GM23338 (cell line): Measurements from ENCODE around the gene WDR13. TPM values are rescaled to one million over a fixed set of nuclear protein-coding genes. Genes with fewer than 3 reads are reported as not detected.

ENCODE experiments used
- ATAC-seq: fragments of 200-7000 bp; cut with Tn5 transposase; 3 replicates; pipeline ENCODE4 v1.9.1; 2020
- DNase-seq: peaks from one replicate; pipeline ENCODE4 v3.0.0-alpha.2; 2015; ENCODE audit warnings: low spot score
- H2AFZ ChIP-seq: fragments of 200-600 bp; sonication (generic); 2 replicates; pipeline ENCODE4 v1.8.0; 2016; ENCODE audit warnings: antibody characterized with exemption, mild to moderate bottlenecking, moderate library complexity
- H3F3A ChIP-seq: fragments of 200-600 bp; sonication (generic); replicated peaks from 2 replicates; pipeline ENCODE4 v1.8.0; 2017; ENCODE audit warnings: antibody characterized with exemption, mixed run types, low read depth
- H3K27ac ChIP-seq: fragments of 200-600 bp; sonication (generic); 2 replicates; pipeline ENCODE4 v1.6.1; 2016; ENCODE audit warnings: low read depth
- H3K27me3 ChIP-seq: fragments of 200-600 bp; sonication (generic); 2 replicates; pipeline ENCODE4 v1.8.0; 2016; ENCODE audit warnings: mild to moderate bottlenecking, mixed run types, moderate library complexity; ENCODE audit not compliant: insufficient read depth
- H3K36me3 ChIP-seq: fragments of 200-600 bp; sonication (generic); 2 replicates; pipeline ENCODE4 v1.8.0; 2016; ENCODE audit warnings: mild to moderate bottlenecking; ENCODE audit not compliant: insufficient read depth
- H3K4me1 ChIP-seq: fragments of 200-600 bp; sonication (generic); 2 replicates; pipeline ENCODE4 v1.8.0; 2016; ENCODE audit warnings: mild to moderate bottlenecking, moderate library complexity; ENCODE audit not compliant: insufficient read depth
- H3K4me2 ChIP-seq: fragments of 200-600 bp; sonication (generic); 2 replicates; pipeline ENCODE4 v1.7.1; 2017; ENCODE audit warnings: mixed run types
- H3K4me3 ChIP-seq: fragments of 200-600 bp; sonication (generic); 2 replicates; pipeline ENCODE4 v1.6.1; 2016; ENCODE audit warnings: mixed run types
- H3K79me2 ChIP-seq: fragments of 200-600 bp; sonication (generic); replicated peaks from 2 replicates; pipeline ENCODE4 v1.8.0; 2017; ENCODE audit warnings: mild to moderate bottlenecking; ENCODE audit not compliant: insufficient read depth
- H3K9me2 ChIP-seq: fragments of 200-600 bp; sonication (generic); 2 replicates; pipeline ENCODE4 v1.8.0; 2017; ENCODE audit not compliant: insufficient read depth
- H4K20me1 ChIP-seq: fragments of 200-600 bp; sonication (generic); replicated peaks from 2 replicates; pipeline ENCODE4 v1.8.0; 2017; ENCODE audit warnings: mild to moderate bottlenecking; ENCODE audit not compliant: insufficient read depth
- H3K27ac Mint-ChIP-seq: 2 replicates; pipeline ENCODE4 v1.8.0; 2020; ENCODE audit warnings: inconsistent platforms, mild to moderate bottlenecking, moderate library complexity, mixed read lengths
- H3K27me3 Mint-ChIP-seq: 3 replicates; pipeline ENCODE4 v1.8.0; 2022; ENCODE audit warnings: low read depth, mild to moderate bottlenecking, moderate library complexity, mixed read lengths, inconsistent platforms; ENCODE audit not compliant: insufficient read depth, poor library complexity
- H3K36me3 Mint-ChIP-seq: 3 replicates; pipeline ENCODE4 v1.8.0; 2021; ENCODE audit warnings: low read depth, mild to moderate bottlenecking, inconsistent platforms, moderate library complexity, mixed read lengths
- H3K4me1 Mint-ChIP-seq: 3 replicates; pipeline ENCODE4 v1.8.0; 2020; ENCODE audit warnings: mild to moderate bottlenecking, inconsistent platforms, mixed read lengths
- H3K4me3 Mint-ChIP-seq: 3 replicates; pipeline ENCODE4 v1.8.0; 2021; ENCODE audit warnings: moderate library complexity, mild to moderate bottlenecking, inconsistent platforms, mixed read lengths
- H3K9me3 Mint-ChIP-seq: 3 replicates; pipeline ENCODE4 v1.8.0; 2020; ENCODE audit warnings: moderate library complexity, mild to moderate bottlenecking, inconsistent platforms, mixed read lengths
- CREB1 ChIP-seq: fragments of 250-450 bp; sonication (Bioruptor Pico); IDR thresholded peaks from 2 replicates; pipeline ENCODE4 v1.5.0; 2020; ENCODE audit warnings: low read depth, mild to moderate bottlenecking, moderate library complexity
- EZH2 ChIP-seq: fragments of 200-600 bp; sonication (generic); IDR thresholded peaks from one replicate; pipeline ENCODE4 v1.8.0; 2017; ENCODE audit warnings: antibody characterized with exemption, mild to moderate bottlenecking, low read depth; ENCODE audit not compliant: unreplicated experiment
- EZH2phosphoT487 ChIP-seq: fragments of 200-600 bp; sonication (generic); IDR thresholded peaks from one replicate; pipeline ENCODE4 v1.8.1; 2018; ENCODE audit warnings: antibody characterized with exemption; ENCODE audit not compliant: unreplicated experiment
- JUNB ChIP-seq: IDR thresholded peaks from one replicate; pipeline ENCODE4 v1.6.1; 2016; ENCODE audit warnings: antibody characterized with exemption; ENCODE audit not compliant: unreplicated experiment
- NANOG ChIP-seq: IDR thresholded peaks from 2 replicates; pipeline ENCODE4 v1.6.1; 2016; ENCODE audit warnings: antibody characterized with exemption, borderline replicate concordance
- POLR2AphosphoS5 ChIP-seq: IDR thresholded peaks from 2 replicates; pipeline ENCODE4 v1.6.1; 2016; ENCODE audit warnings: antibody characterized with exemption, low read depth
- STAT1 ChIP-seq: IDR thresholded peaks from one replicate; pipeline ENCODE4 v1.6.1; 2016; ENCODE audit warnings: antibody characterized with exemption; ENCODE audit not compliant: unreplicated experiment
- ZNF114 ChIP-seq: fragments of 250-450 bp; sonication (Bioruptor Pico); IDR thresholded peaks from 2 replicates; pipeline ENCODE4 v1.5.0; 2020; ENCODE audit warnings: mild to moderate bottlenecking, moderate library complexity
- ZNF331 ChIP-seq: fragments of 250-450 bp; sonication (Bioruptor Pico); IDR thresholded peaks from 2 replicates; pipeline ENCODE4 v1.5.0; 2020; ENCODE audit warnings: low read depth, mild to moderate bottlenecking, moderate library complexity
- polyA plus RNA-seq: library from polyadenylated mRNA; unstranded; fragments of >200 nt; fragmentation: Nextera tagmentation; extraction: Ambion mirVana; gene quantifications from 2 replicates; pipeline ENCODE4 v1.2.1, GENCODE V29; 2016
- total RNA-seq: library from RNA; depleted of rRNA; stranded (reverse); fragments of >200 nt; shearing (Covaris generic); gene quantifications from 2 replicates; pipeline ENCODE4 v1.2.3, GENCODE V29; 2014
- TF ChIP-seq, protein P1 (sequence below): IDR thresholded peaks from one replicate; pipeline ENCODE4 v1.6.1; 2018; ENCODE audit warnings: antibody characterized with exemption; ENCODE audit not compliant: unreplicated experiment
- TF ChIP-seq, protein P2 (sequence below): IDR thresholded peaks from 2 replicates; pipeline ENCODE4 v1.6.1; 2016; ENCODE audit warnings: antibody characterized with exemption
- TF ChIP-seq, protein P3 (sequence below), 2 experiments: fragments of 200-600 bp in 1 of 2; sonication (generic) in 1 of 2; conservative IDR thresholded peaks; 2 replicates each; pipeline versions ENCODE4 v1.5.1 to v1.6.1; 2016 to 2017; ENCODE audit warnings: antibody characterized with exemption in 2 of 2, low read depth in 2 of 2, mild to moderate bottlenecking in 2 of 2, moderate library complexity in 1 of 2

The WDR13 gene
- total and polyA plus RNA-seq, 2 experiments from 2014 or later, result 24.2 to 24.9 TPM

DNA sequence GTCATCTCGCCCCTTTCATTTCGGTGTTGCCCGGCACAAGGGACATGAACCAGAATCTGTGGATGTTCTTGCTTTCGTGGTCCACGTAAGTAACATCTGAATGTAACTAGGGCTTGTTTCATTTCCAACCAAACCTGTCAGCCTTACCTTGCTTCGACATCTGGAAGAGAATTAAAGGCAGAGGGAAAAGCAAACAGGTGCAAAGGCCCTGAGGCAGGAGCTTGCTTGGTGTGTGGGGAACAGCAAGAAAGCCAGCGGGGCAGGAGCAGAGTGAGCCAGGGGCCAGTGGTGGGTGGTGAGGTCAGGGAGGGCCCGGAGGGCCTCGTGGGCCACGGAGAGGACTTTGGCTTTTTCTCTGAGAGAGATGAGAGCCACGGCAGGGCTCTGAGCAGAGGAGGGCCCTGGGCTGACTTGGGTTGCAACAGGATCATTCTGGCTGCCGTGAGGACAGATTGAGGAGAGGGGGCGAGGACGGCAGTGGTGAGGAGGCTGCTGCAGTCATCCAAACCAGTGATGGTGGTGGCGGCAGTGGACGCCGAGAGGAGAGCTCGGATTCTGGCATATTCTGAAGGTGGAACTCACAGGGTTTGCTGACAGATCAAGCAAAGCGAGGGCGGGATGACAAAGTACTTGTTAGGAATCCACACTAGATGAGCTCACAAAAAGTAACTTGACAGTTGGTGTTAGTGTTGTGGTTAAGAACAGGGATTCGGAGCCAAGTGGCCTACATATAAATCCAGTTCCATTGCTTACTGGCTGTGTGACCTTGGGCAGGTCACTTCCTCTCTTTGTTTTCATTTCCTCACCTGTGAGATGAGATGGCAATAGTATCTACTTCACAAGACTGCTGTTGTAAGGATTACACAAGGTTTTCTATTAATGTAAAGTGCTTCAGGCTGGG, 6.8 kb upstream of the WDR13 start:
- no peaks in the 10 kb centered on the region for H3K9me3 Mint-ChIP-seq

DNA sequence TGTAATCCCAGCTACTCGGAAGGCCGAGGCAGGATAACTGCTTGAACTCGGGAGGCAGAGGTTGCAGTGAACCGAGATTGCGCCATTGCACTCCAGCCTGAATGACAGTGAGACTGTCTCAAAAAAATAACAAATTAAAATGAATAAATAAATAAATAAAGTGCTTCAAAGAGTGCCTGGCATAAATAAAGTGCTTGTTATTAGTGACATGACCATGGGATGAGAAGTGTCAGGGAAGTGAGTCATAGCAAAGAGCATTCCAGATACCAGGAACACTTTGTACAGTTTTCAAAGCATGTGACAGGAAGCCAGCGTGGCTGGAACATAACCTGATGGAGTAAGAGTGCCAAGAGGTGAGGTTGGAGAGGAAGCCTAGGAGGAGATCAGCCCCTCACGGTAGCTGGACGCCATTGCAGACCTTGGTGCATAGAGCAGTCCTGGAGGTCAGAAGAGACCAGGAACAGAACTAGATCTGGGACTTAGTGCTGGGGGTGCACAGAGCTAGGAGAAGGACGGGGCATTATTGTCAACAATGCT, 6.0 kb upstream of the WDR13 start:
- Histone ChIP-seq H3K36me3 (no peaks in the 10 kb centered on the region), H3K4me1 (no peaks in the 10 kb centered on the region), H3K79me2 (no peaks in the 10 kb centered on the region), H3K27me3 (no peaks in the 10 kb centered on the region), H2AFZ (no peak overlapping the region), H3K4me3 (no peak overlapping the region), H3K9me2 (no peaks in the 10 kb centered on the region), H4K20me1 (no peaks in the 10 kb centered on the region), H3K27ac (no peak overlapping the region), H3K4me2 (no peak overlapping the region), H3F3A (no peaks in the 10 kb centered on the region)
- DNase-seq, result no peak
- no peaks in the 10 kb centered on the region for H3K27me3 Mint-ChIP-seq
- no peak overlapping the region for H3K27ac Mint-ChIP-seq
- H3K4me3 Mint-ChIP-seq, result no peak overlapping the region
- H3K4me1 Mint-ChIP-seq, result no peaks in the 10 kb centered on the region
- no peak for ATAC-seq
- no peaks in the 10 kb centered on the region for H3K36me3 Mint-ChIP-seq
- no peaks in the 10 kb centered on the region for H3K9me3 Mint-ChIP-seq
- TF ChIP-seq, protein P1, sequence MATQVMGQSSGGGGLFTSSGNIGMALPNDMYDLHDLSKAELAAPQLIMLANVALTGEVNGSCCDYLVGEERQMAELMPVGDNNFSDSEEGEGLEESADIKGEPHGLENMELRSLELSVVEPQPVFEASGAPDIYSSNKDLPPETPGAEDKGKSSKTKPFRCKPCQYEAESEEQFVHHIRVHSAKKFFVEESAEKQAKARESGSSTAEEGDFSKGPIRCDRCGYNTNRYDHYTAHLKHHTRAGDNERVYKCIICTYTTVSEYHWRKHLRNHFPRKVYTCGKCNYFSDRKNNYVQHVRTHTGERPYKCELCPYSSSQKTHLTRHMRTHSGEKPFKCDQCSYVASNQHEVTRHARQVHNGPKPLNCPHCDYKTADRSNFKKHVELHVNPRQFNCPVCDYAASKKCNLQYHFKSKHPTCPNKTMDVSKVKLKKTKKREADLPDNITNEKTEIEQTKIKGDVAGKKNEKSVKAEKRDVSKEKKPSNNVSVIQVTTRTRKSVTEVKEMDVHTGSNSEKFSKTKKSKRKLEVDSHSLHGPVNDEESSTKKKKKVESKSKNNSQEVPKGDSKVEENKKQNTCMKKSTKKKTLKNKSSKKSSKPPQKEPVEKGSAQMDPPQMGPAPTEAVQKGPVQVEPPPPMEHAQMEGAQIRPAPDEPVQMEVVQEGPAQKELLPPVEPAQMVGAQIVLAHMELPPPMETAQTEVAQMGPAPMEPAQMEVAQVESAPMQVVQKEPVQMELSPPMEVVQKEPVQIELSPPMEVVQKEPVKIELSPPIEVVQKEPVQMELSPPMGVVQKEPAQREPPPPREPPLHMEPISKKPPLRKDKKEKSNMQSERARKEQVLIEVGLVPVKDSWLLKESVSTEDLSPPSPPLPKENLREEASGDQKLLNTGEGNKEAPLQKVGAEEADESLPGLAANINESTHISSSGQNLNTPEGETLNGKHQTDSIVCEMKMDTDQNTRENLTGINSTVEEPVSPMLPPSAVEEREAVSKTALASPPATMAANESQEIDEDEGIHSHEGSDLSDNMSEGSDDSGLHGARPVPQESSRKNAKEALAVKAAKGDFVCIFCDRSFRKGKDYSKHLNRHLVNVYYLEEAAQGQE, result no peak
- no peak for TF ChIP-seq EZH2
- no peak for TF ChIP-seq EZH2phosphoT487
- no peak for TF ChIP-seq CREB1 (CRISPR knock-in tag)
- TF ChIP-seq ZNF331 (CRISPR knock-in tag), result no peak
- TF ChIP-seq NANOG, result no peak
- TF ChIP-seq STAT1, result no peak
- TF ChIP-seq, protein P2, sequence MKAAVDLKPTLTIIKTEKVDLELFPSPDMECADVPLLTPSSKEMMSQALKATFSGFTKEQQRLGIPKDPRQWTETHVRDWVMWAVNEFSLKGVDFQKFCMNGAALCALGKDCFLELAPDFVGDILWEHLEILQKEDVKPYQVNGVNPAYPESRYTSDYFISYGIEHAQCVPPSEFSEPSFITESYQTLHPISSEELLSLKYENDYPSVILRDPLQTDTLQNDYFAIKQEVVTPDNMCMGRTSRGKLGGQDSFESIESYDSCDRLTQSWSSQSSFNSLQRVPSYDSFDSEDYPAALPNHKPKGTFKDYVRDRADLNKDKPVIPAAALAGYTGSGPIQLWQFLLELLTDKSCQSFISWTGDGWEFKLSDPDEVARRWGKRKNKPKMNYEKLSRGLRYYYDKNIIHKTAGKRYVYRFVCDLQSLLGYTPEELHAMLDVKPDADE, result no peak
- TF ChIP-seq, protein P3, sequence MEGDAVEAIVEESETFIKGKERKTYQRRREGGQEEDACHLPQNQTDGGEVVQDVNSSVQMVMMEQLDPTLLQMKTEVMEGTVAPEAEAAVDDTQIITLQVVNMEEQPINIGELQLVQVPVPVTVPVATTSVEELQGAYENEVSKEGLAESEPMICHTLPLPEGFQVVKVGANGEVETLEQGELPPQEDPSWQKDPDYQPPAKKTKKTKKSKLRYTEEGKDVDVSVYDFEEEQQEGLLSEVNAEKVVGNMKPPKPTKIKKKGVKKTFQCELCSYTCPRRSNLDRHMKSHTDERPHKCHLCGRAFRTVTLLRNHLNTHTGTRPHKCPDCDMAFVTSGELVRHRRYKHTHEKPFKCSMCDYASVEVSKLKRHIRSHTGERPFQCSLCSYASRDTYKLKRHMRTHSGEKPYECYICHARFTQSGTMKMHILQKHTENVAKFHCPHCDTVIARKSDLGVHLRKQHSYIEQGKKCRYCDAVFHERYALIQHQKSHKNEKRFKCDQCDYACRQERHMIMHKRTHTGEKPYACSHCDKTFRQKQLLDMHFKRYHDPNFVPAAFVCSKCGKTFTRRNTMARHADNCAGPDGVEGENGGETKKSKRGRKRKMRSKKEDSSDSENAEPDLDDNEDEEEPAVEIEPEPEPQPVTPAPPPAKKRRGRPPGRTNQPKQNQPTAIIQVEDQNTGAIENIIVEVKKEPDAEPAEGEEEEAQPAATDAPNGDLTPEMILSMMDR (conservative IDR thresholded peaks at IDR 0.05; ENCODE audit: low read depth in 2 of 2), result no peak
- no peak for TF ChIP-seq JUNB
- no peak for TF ChIP-seq POLR2AphosphoS5
- TF ChIP-seq ZNF114 (CRISPR knock-in tag), result no peak

More for the DNA sequence above, 6.8 kb upstream of the WDR13 start:
- Histone ChIP-seq H3F3A (no peaks in the 10 kb centered on the region), H3K27me3 (no peaks in the 10 kb centered on the region), H3K9me2 (no peaks in the 10 kb centered on the region), H3K36me3 (no peaks in the 10 kb centered on the region), H3K79me2 (no peaks in the 10 kb centered on the region), H3K4me2 (no peak overlapping the region), H3K4me3 (no peak overlapping the region), H3K27ac (no peak overlapping the region), H4K20me1 (no peaks in the 10 kb centered on the region), H3K4me1 (no peaks in the 10 kb centered on the region), H2AFZ (no peak overlapping the region)
- Mint-ChIP-seq H3K27me3 (no peaks in the 10 kb centered on the region), H3K36me3 (no peaks in the 10 kb centered on the region), H3K4me1 (no peaks in the 10 kb centered on the region), H3K27ac (no peak overlapping the region), H3K4me3 (no peak overlapping the region)
- ATAC-seq (no peak), DNase-seq (no peak)
- TF ChIP-seq JUNB, result no peak
- TF ChIP-seq, protein P2, result no peak
